Fibroblast of pulmonary artery (primary cell): Measurements from ENCODE around the gene CELF4.

Source experiments
- DNase-seq: peaks from one replicate; pipeline ENCODE4 v3.0.0-alpha.2; 2010; ENCODE audit warnings: low read depth
- H3K4me3 ChIP-seq: replicated peaks from 2 replicates; pipeline ENCODE4 v1.5.1; 2011; ENCODE audit warnings: low read depth, mild to moderate bottlenecking, control low read depth, low read length, moderate library complexity
- TF ChIP-seq, protein P1 (sequence below): IDR thresholded peaks from 2 replicates; pipeline ENCODE4 v1.5.1; 2011; ENCODE audit warnings: mild to moderate bottlenecking, control low read depth, low read length, inconsistent platforms; ENCODE audit errors: missing control alignments

Gene CELF4

GRCh38 chr18:37348729-37349128 lies 216.9 kb downstream of the CELF4 start:
- no peak overlapping the region for H3K4me3 ChIP-seq
- DNase-seq = no peak
- TF ChIP-seq, protein P1, sequence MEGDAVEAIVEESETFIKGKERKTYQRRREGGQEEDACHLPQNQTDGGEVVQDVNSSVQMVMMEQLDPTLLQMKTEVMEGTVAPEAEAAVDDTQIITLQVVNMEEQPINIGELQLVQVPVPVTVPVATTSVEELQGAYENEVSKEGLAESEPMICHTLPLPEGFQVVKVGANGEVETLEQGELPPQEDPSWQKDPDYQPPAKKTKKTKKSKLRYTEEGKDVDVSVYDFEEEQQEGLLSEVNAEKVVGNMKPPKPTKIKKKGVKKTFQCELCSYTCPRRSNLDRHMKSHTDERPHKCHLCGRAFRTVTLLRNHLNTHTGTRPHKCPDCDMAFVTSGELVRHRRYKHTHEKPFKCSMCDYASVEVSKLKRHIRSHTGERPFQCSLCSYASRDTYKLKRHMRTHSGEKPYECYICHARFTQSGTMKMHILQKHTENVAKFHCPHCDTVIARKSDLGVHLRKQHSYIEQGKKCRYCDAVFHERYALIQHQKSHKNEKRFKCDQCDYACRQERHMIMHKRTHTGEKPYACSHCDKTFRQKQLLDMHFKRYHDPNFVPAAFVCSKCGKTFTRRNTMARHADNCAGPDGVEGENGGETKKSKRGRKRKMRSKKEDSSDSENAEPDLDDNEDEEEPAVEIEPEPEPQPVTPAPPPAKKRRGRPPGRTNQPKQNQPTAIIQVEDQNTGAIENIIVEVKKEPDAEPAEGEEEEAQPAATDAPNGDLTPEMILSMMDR = no peak

DNA sequence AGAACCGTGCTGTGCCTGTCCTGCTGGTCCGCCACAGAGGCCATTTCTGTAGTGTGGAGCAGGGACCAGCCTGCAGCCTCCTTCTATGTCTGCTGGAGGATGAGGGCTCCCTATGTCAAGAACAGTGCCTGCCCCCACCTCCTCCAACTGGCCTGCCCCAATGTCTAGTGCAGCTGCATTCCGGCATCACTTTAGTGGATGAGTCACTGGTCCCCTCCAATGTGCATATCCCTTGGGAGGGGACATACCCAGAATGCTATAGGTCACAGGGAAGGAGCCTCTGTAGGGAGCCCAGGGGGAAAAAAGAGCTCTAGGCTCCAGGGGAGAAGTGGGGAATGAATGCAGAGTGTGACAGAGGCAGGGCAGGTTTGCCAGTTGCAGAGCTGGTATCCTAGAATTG lies 219.6 kb downstream of the CELF4 start:
- TF ChIP-seq, protein P1 = no peak
- DNase-seq = no peak
- H3K4me3 ChIP-seq = no peak overlapping the region

- DNase-seq = no peak
- TF ChIP-seq, protein P1 = no peak
- H3K4me3 ChIP-seq = no peak overlapping the region
Measured at GRCh38 chr18:37343542-37343851, 222.1 kb downstream of the CELF4 start.

DNA sequence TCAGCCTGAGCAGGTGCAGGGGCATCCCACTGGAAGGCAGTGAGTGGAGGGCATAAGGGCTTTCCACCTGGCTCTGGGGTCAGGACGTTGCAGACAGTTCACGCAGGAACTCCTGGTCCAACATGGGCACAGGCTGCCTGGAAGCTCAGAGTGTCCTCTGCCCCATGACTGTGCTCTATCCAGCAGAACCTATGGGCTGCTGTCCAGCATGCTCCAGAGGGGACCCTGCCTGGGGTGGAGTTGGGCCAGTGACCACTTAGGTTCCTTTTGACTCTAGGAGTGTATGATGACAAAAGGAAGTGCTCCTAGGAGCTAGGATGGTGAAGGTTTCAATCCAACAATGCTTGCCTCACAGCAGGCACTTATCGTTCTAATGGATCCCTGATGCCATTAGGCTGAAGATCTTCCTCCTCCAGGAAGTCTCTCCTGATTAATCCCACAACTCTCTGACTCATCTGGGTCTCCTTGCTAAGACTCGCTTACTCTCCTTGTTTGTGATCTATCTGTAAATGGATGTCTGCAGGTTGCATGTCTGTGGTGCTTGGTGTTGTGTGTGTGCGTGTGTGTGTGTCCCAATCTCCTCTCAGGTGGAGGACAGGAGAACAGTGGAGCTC lies 224.0 kb downstream of the CELF4 start:
- TF ChIP-seq, protein P1 = no peak
- no peak for DNase-seq
- no peak overlapping the region for H3K4me3 ChIP-seq

DNA sequence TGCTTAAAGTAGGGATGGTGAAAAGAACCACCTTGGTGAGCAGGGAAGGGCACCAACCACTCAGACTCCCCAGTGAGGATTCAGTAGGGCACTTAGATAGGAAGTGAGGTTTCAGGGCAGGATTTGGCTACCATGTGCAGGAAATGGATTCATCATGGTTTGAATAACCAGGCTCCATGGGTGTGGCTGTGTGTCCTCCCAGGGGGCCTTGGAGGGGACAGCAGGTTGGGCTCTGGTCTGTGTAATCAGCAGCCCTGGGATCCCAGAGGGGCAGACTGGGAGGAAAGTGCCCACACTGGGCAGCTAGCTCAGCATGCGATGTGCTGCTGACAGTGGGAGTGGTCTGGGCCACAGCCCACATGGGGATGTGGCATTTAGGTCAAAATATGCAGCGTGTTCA lies 224.6 kb downstream of the CELF4 start:
- TF ChIP-seq, protein P1 = no peak
- DNase-seq = no peak
- H3K4me3 ChIP-seq = no peak overlapping the region

DNA sequence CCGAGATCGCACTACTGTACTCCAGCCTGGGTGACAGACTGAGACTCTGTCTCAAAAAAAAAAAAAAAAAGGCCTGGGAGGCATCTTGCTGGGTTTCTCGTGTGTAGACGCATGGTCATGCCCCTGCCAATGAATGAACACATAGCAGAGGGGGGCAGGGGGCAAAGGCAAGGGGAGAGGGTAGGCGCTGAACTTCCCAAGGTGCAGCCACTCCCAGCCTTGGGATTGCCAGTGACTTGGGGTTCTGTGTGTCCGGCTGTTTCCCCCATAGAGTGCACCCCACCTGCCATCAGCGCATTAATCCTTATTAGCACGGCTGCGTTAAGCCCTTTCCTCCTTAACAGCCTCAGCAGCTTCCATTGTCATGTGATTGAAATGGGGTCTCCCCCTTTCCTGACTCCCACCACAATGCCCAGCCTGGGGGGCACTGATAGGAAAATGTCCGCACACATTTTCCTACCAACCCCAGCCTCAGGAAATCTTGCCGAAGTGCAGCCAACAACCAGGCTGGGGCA lies 225.8 kb downstream of the CELF4 start:
- TF ChIP-seq, protein P1 = no peak
- no peak overlapping the region for H3K4me3 ChIP-seq
- DNase-seq = no peak
